Ishikawa (cell line): ENCODE measurements around the gene MYO5C.

Source experiments
- EGR1 ChIP-seq: IDR thresholded peaks from 2 replicates; pipeline ENCODE4 v1.6.1; 2012
- EP300 ChIP-seq: IDR thresholded peaks from 2 replicates; pipeline ENCODE4 v1.6.1; 2012; ENCODE audit warnings: borderline replicate concordance
- NFIC ChIP-seq: IDR thresholded peaks from 2 replicates; pipeline ENCODE4 v1.6.1; 2012
- TAF1 ChIP-seq: IDR thresholded peaks from 2 replicates; pipeline ENCODE4 v1.6.1; 2012; ENCODE audit warnings: low read depth, mild to moderate bottlenecking
- TCF12 ChIP-seq: IDR thresholded peaks from 2 replicates; pipeline ENCODE4 v1.6.1; 2012; ENCODE audit warnings: low read depth
- TEAD4 ChIP-seq: IDR thresholded peaks from 2 replicates; pipeline ENCODE4 v1.6.1; 2012
- USF1 ChIP-seq: IDR thresholded peaks from 2 replicates; pipeline ENCODE4 v1.6.1; 2012

- no peak for TF ChIP-seq NFIC
- no peak for TF ChIP-seq TCF12
- no peak for TF ChIP-seq EGR1
- TF ChIP-seq USF1: no peak
- TF ChIP-seq TAF1: no peak
- TF ChIP-seq EP300: no peak
- TF ChIP-seq TEAD4: no peak
Measured at GRCh38 chr15:52146261-52146660, 149.3 kb downstream of the MYO5C start.
